GM12878 (cell line): ENCODE results near the gene CFAP61. TPM values are rescaled to one million over a fixed set of nuclear protein-coding genes. Genes with fewer than 3 reads are reported as not detected.

Experiments
- ATAC-seq: fragments of 200-7000 bp; cut with Tn5 transposase; 3 replicates; pipeline ENCODE4 v1.9.1; 2020; ENCODE audit warnings: mild to moderate bottlenecking, moderate library complexity
- BruUV-seq: library from RNA; stranded (reverse); fragments of 400-500 nt; replicated peaks from 2 replicates; lab custom pipeline; 2021; lab: Mats Ljungman, UMichigan
- CTCF ChIA-PET: fragments of 300-600 bp; sonication (Branson Sonifier 250); formaldehyde crosslinking; extraction: SDS; loops from one replicate; lab custom pipeline; 2021; ENCODE audit warnings: inconsistent platforms; lab: Yijun Ruan, JAX
- POLR2A ChIA-PET: fragments of 350-600 bp; formaldehyde crosslinking; extraction: SDS; loops from one replicate; lab custom pipeline; 2021; ENCODE audit warnings: inconsistent platforms; lab: Charles Lee
- RAD21 ChIA-PET: fragments of 300-600 bp; sonication (Branson Sonifier 250); formaldehyde crosslinking; loops from one replicate; lab custom pipeline; 2023; ENCODE audit warnings: antibody characterized with exemption; ENCODE audit not compliant: unreplicated experiment; lab: Charles Lee
- SMC1A ChIA-PET: fragments of 300-600 bp; sonication (Branson Sonifier 250); formaldehyde crosslinking; loops from one replicate; lab custom pipeline; 2023; ENCODE audit not compliant: unreplicated experiment, uncharacterized antibody; lab: Charles Lee
- DNase-seq: peaks from one replicate; pipeline ENCODE4 v3.0.0-alpha.2; 2011; ENCODE audit warnings: low read depth, low spot score
- FAIRE-seq: peaks from 3 replicates; lab custom pipeline; 2011; peaks lifted over from hg19 to GRCh38; lab: Jason Lieb, UNC
- H2AFZ ChIP-seq: 2 replicates; pipeline ENCODE4 v1.6.0; 2011; ENCODE audit warnings: low read depth, low read length, control low read depth; ENCODE audit not compliant: control insufficient read depth
- H3K27ac ChIP-seq: 2 replicates; pipeline ENCODE4 v1.5.1; 2011; ENCODE audit warnings: control low read depth; ENCODE audit not compliant: control insufficient read depth, insufficient read depth
- H3K27me3 ChIP-seq, 2 experiments: replicated peaks in 1 of 2; 2 replicates each; pipeline versions ENCODE4 v1.6.0 to v1.6.1; 2011; ENCODE audit warnings: low read length in 1 of 2; ENCODE audit not compliant: control insufficient read depth in 2 of 2, insufficient read depth in 2 of 2
- H3K36me3 ChIP-seq, 2 experiments: 2 replicates each; pipeline ENCODE4 v1.5.1; 2011; ENCODE audit warnings: low read length in 1 of 2; ENCODE audit not compliant: control insufficient read depth in 2 of 2, insufficient read depth in 2 of 2
- H3K4me1 ChIP-seq: 2 replicates; pipeline ENCODE4 v1.6.1; 2011; ENCODE audit warnings: mild to moderate bottlenecking, low read length, moderate library complexity, mixed read lengths; ENCODE audit not compliant: control insufficient read depth, insufficient read depth
- H3K4me2 ChIP-seq: 2 replicates; pipeline ENCODE4 v1.6.0; 2011; ENCODE audit warnings: control low read depth; ENCODE audit not compliant: control insufficient read depth, insufficient read depth
- H3K4me3 ChIP-seq: fragments of 200-600 bp; sonication (generic); 2 replicates; pipeline ENCODE4 v1.5.1; 2016
- H3K79me2 ChIP-seq: 2 replicates; pipeline ENCODE4 v1.6.0; 2011; ENCODE audit warnings: low read length; ENCODE audit not compliant: control insufficient read depth, insufficient read depth
- H3K9ac ChIP-seq: 2 replicates; pipeline ENCODE4 v1.8.0; 2011; ENCODE audit warnings: low read length, control low read depth, mixed read lengths; ENCODE audit not compliant: control insufficient read depth, insufficient read depth
- H3K9me3 ChIP-seq: replicated peaks from 3 replicates; pipeline ENCODE4 v1.5.1; 2011; ENCODE audit warnings: mild to moderate bottlenecking, low read length; ENCODE audit not compliant: control insufficient read depth, insufficient read depth
- H4K20me1 ChIP-seq: 2 replicates; pipeline ENCODE4 v1.6.0; 2011; ENCODE audit not compliant: control insufficient read depth, insufficient read depth
- BCLAF1 ChIP-seq: fragments of 450-650 bp; IDR thresholded peaks from 2 replicates; pipeline ENCODE4 v1.6.1; 2017; ENCODE audit warnings: antibody characterized with exemption, mild to moderate bottlenecking, moderate library complexity
- CREB1 ChIP-seq: IDR thresholded peaks from 2 replicates; pipeline ENCODE4 v1.6.1; 2012; ENCODE audit warnings: low read depth, mild to moderate bottlenecking, inconsistent platforms
- ELK1 ChIP-seq: IDR thresholded peaks from 2 replicates; pipeline ENCODE4 v1.6.1; 2012; ENCODE audit warnings: low read depth, low read length, improper control_type of control experiment
- LARP7 ChIP-seq: fragments of 450-650 bp; IDR thresholded peaks from 2 replicates; pipeline ENCODE4 v1.6.1; 2017; ENCODE audit warnings: mild to moderate bottlenecking
- NFXL1 ChIP-seq: fragments of 450-650 bp; IDR thresholded peaks from 2 replicates; pipeline ENCODE4 v1.6.1; 2017; ENCODE audit warnings: antibody characterized with exemption, mild to moderate bottlenecking, borderline replicate concordance
- POU2F2 ChIP-seq: IDR thresholded peaks from 3 replicates; pipeline ENCODE4 v1.6.1; 2011; ENCODE audit warnings: low read depth, mild to moderate bottlenecking, low read length, borderline replicate concordance
- RFX5 ChIP-seq: IDR thresholded peaks from 2 replicates; pipeline ENCODE4 v1.6.1; 2011; ENCODE audit warnings: low read depth, low read length, improper control_type of control experiment
- SRF ChIP-seq, 2 experiments: IDR thresholded peaks; 2 replicates each; pipeline ENCODE4 v1.6.1; 2011; ENCODE audit warnings: low read depth in 2 of 2, low read length in 2 of 2, mild to moderate bottlenecking in 1 of 2, moderate library complexity in 1 of 2
- YY1 ChIP-seq: IDR thresholded peaks from 2 replicates; pipeline ENCODE4 v1.6.1; 2011; ENCODE audit warnings: low read depth, mild to moderate bottlenecking, low read length
- ZBTB33 ChIP-seq: fragments of 450-650 bp; IDR thresholded peaks from 2 replicates; pipeline ENCODE4 v1.6.1; 2017; ENCODE audit warnings: mild to moderate bottlenecking
- ZNF622 ChIP-seq: fragments of 450-650 bp; IDR thresholded peaks from 2 replicates; pipeline ENCODE4 v1.6.1; 2017; ENCODE audit warnings: mild to moderate bottlenecking, inconsistent platforms
- ZZZ3 ChIP-seq: IDR thresholded peaks from 2 replicates; pipeline ENCODE4 v1.6.1; 2011; ENCODE audit warnings: low read depth; ENCODE audit not compliant: control insufficient read depth, insufficient read length
- WGBS: methylation state at CpG from one replicate; pipeline ENCODE4 v1.1.6; 2016; ENCODE audit warnings: low lambda C conversion rate; ENCODE audit not compliant: insufficient replicate concordance, insufficient coverage; ENCODE audit errors: missing lambda C conversion rate; 5-methylcytosine and 5-hydroxymethylcytosine counted together
- in situ Hi-C: fragments of 300-500 bp; cut with MboI; formaldehyde crosslinking; loops from 9 replicates; pipeline ENCODE4 v1.14.3; 2018; ENCODE audit warnings: mixed read lengths
- intact Hi-C: fragments of 100-400 bp; cut with micrococcal nuclease; formaldehyde crosslinking; loops from one replicate; pipeline ENCODE4 v1.14.2; 2022; ENCODE audit not compliant: unreplicated experiment
- polyA plus RNA-seq, 11 experiments: library from polyadenylated mRNA; depleted of rRNA in 4 of 11; unstranded in 6 of 11; stranded (reverse) in 5 of 11; fragments of >200 nt; fragmentation: Nextera tagmentation in 4 of 11; fragmentation: Illumina TruSeq in 1 of 11; extraction: Ambion mirVana in 4 of 11; extraction: Trizol in 1 of 11; gene quantifications; 1 replicate in 1 of 11; 2 replicates in 10 of 11; pipeline versions ENCODE4 v1.2.1 to v1.2.3, GENCODE V29; 2011 to 2016; ENCODE audit warnings: inconsistent platforms in 2 of 11, missing spikeins in 2 of 11, low read depth in 1 of 11
- total RNA-seq, 4 experiments: library from RNA; depleted of rRNA in 3 of 4; stranded (reverse); fragments of >200 nt in 3 of 4; fragmentation: Illumina TruSeq in 1 of 4; extraction: Trizol in 1 of 4; gene quantifications; 2 replicates each; pipeline versions ENCODE4 v1.2.1 to v1.2.3, GENCODE V29; 2013 to 2021

Gene CFAP61
- total and polyA plus RNA-seq, 10 of the 15 experiments (the other 5 are each of a cell fraction or from before 2014, with no cell fraction given), result 0.11 to 0.41 (median 0.24) TPM; not detected in 7

GRCh38 chr20:20220134-20220533, 167.8 kb downstream of the CFAP61 start:
- BruUV-seq, result no TSS peak

More at GRCh38 chr20:20220134-20220533, 167.8 kb downstream of the CFAP61 start:
- H4K20me1 ChIP-seq, result no peaks in the 10 kb centered on the region
- no peak overlapping the region for H3K4me3 ChIP-seq
- DNase-seq, result no peak
- POLR2A ChIA-PET, result no interaction called here
- intact Hi-C loops (no loop called here), in situ Hi-C loops (no loop called here)
- RAD21 ChIA-PET, result no interaction called here
- H3K36me3 ChIP-seq, result no peaks in the 10 kb centered on the region
- 15% methylated on average over 5 of the region's 5 CpGs for WGBS
- no peak for ATAC-seq
- H3K9ac ChIP-seq, result no peak overlapping the region
- no peaks in the 10 kb centered on the region for H3K4me1 ChIP-seq
- no peaks in the 10 kb centered on the region for H3K79me2 ChIP-seq
- H2AFZ ChIP-seq, result no peak overlapping the region
- peaks cover 3% of the 10 kb centered on the region; the same call in 2 of the 3 replicates for H3K9me3 ChIP-seq
- no peak for FAIRE-seq
- no peak for TF ChIP-seq ZNF622
- TF ChIP-seq SRF (IDR thresholded peaks at IDR 0.05; ENCODE audit: low read depth in 2 of 2, low read length in 2 of 2), result no peak
- no peak for TF ChIP-seq ELK1
- no peak for TF ChIP-seq NFXL1
- TF ChIP-seq ZBTB33, result no peak
- no peak for TF ChIP-seq CREB1
- no peak for TF ChIP-seq BCLAF1
- TF ChIP-seq LARP7, result no peak
- no peak for TF ChIP-seq RFX5
- no peak for TF ChIP-seq YY1
- no peak for TF ChIP-seq ZZZ3
- TF ChIP-seq POU2F2, result no peak
- H3K27ac ChIP-seq, result no peak overlapping the region
- H3K4me2 ChIP-seq, result no peak overlapping the region
- H3K27me3 ChIP-seq, result no peaks in the 10 kb centered on the region; a peak in 1 of 4 replicates
- SMC1A ChIA-PET, result no interaction called here
- CTCF ChIA-PET, result interaction anchor here (3.8 kb wide), 1 partner anchor 18 kb away, joined by 14 read pairs; no protein-coding TSS in a partner anchor
